SJSA1 (cell line): ENCODE data around the gene LGALS3BP. TPM values are rescaled to one million over a fixed set of nuclear protein-coding genes. Genes with fewer than 3 reads are reported as not detected.

Experiments
- DNase-seq, 2 experiments: peaks; one replicate each; pipeline ENCODE4 v3.0.0-alpha.2; 2015 to 2020; ENCODE audit warnings: low spot score in 2 of 2, low read depth in 1 of 2
- H3K27ac ChIP-seq: fragments of 250-450 bp; sonication (Bioruptor Pico); 2 replicates; pipeline ENCODE4 v1.5.1; 2020; ENCODE audit warnings: mild to moderate bottlenecking, moderate library complexity
- H3K27me3 ChIP-seq: fragments of 250-450 bp; sonication (Bioruptor Pico); replicated peaks from 2 replicates; pipeline ENCODE4 v1.5.1; 2020; ENCODE audit warnings: mild to moderate bottlenecking, moderate library complexity
- H3K36me3 ChIP-seq: fragments of 250-450 bp; sonication (Bioruptor Pico); 2 replicates; pipeline ENCODE4 v1.5.1; 2020; ENCODE audit warnings: mild to moderate bottlenecking
- H3K4me1 ChIP-seq: fragments of 250-450 bp; sonication (Bioruptor Pico); replicated peaks from 2 replicates; pipeline ENCODE4 v1.6.1; 2021; ENCODE audit warnings: mild to moderate bottlenecking
- H3K4me3 ChIP-seq: fragments of 250-450 bp; sonication (Bioruptor Pico); 2 replicates; pipeline ENCODE4 v1.5.1; 2020; ENCODE audit warnings: mild to moderate bottlenecking
- H3K9me3 ChIP-seq: fragments of 250-450 bp; sonication (Bioruptor Pico); replicated peaks from 2 replicates; pipeline ENCODE4 v1.5.1; 2020; ENCODE audit warnings: mild to moderate bottlenecking
- total RNA-seq: library from RNA; depleted of rRNA; stranded (reverse); fragments of >200 nt; shearing (Covaris generic); gene quantifications from 2 replicates; pipeline ENCODE4 v1.2.3, GENCODE V29; 2014; rRNA removed

The LGALS3BP gene
- total RNA-seq, 1 experiment from 2014 or later, result 485 TPM

GRCh38 chr17:78929908-78930775 lies 49.6 kb downstream of the LGALS3BP start:
- Histone ChIP-seq H3K27me3 (no peaks in the 10 kb centered on the region), H3K36me3 (no peaks in the 10 kb centered on the region), H3K27ac (no peak overlapping the region), H3K9me3 (no peaks in the 10 kb centered on the region), H3K4me3 (no peak overlapping the region), H3K4me1 (peaks cover 64% of the 10 kb centered on the region)
- DNase-seq, result no peak

- peaks cover 23% of the 10 kb centered on the region for H3K36me3 ChIP-seq
- H3K9me3 ChIP-seq, result no peaks in the 10 kb centered on the region
- peaks cover 46% of the 10 kb centered on the region for H3K4me1 ChIP-seq
- no peaks in the 10 kb centered on the region for H3K27me3 ChIP-seq
- peak overlapping the region; percentile 86 for H3K27ac ChIP-seq
- H3K4me3 ChIP-seq, result peak overlapping the region; percentile 48
- DNase-seq, result peak; percentile 81 to 82
These were observed 53.8 kb downstream of the LGALS3BP start for GRCh38 chr17:78925662-78926555.

GRCh38 chr17:78925234-78925633 lies 54.5 kb downstream of the LGALS3BP start, which contains the start of gene TIMP2:
TSS of gene TIMP2 (minus strand) at chr17:78925387. CDS start at chr17:78925088, 299 bp downstream.
- no peaks in the 10 kb centered on the region for H3K9me3 ChIP-seq
- no peaks in the 10 kb centered on the region for H3K27me3 ChIP-seq
- H3K27ac ChIP-seq, result peak within 1 kb of the TSS; percentile 86
- peak; percentile 64 to 95 for DNase-seq
- H3K4me1 ChIP-seq, result peaks cover 39% of the 10 kb centered on the region
- H3K36me3 ChIP-seq, result peaks cover 23% of the 10 kb centered on the region
- H3K4me3 ChIP-seq, result peak within 1 kb of the TSS; percentile 48

GRCh38 chr17:78924481-78925151 lies 55.1 kb downstream of the LGALS3BP start:
- peaks cover 26% of the 10 kb centered on the region for H3K36me3 ChIP-seq
- peaks cover 35% of the 10 kb centered on the region for H3K4me1 ChIP-seq
- no peaks in the 10 kb centered on the region for H3K9me3 ChIP-seq
- H3K4me3 ChIP-seq, result peak overlapping the region; percentile 48
- H3K27me3 ChIP-seq, result no peaks in the 10 kb centered on the region
- peak; percentile 28 to 69 for DNase-seq
- H3K27ac ChIP-seq, result 0 out of 2 replicates have a peak overlapping the region, but pooled peaks have one; percentile 4

- peak overlapping the region; percentile 48 for H3K4me3 ChIP-seq
- peaks cover 35% of the 10 kb centered on the region for H3K4me1 ChIP-seq
- peak in 1 of 2 experiments; percentile 42 for DNase-seq
- H3K36me3 ChIP-seq, result peaks cover 26% of the 10 kb centered on the region
- no peaks in the 10 kb centered on the region for H3K27me3 ChIP-seq
- H3K27ac ChIP-seq, result peak overlapping the region; percentile 4; the same call in 1 of the 2 replicates
- no peaks in the 10 kb centered on the region for H3K9me3 ChIP-seq
These were observed 55.9 kb downstream of the LGALS3BP start for GRCh38 chr17:78923660-78924453.

GRCh38 chr17:78922816-78923498 lies 56.8 kb downstream of the LGALS3BP start:
- Histone ChIP-seq H3K27me3 (no peaks in the 10 kb centered on the region), H3K9me3 (no peaks in the 10 kb centered on the region), H3K4me1 (peaks cover 38% of the 10 kb centered on the region), H3K36me3 (peaks cover 26% of the 10 kb centered on the region), H3K4me3 (peak overlapping the region; percentile 48; the same call in 1 of the 2 replicates), H3K27ac (no peak overlapping the region)
- DNase-seq, result no peak

GRCh38 chr17:78921437-78921971 lies 58.2 kb downstream of the LGALS3BP start:
- H3K9me3 ChIP-seq, result no peaks in the 10 kb centered on the region
- H3K4me1 ChIP-seq, result peaks cover 30% of the 10 kb centered on the region
- no peak overlapping the region for H3K27ac ChIP-seq
- H3K4me3 ChIP-seq, result no peak overlapping the region
- DNase-seq, result no peak
- H3K36me3 ChIP-seq, result peaks cover 30% of the 10 kb centered on the region
- no peaks in the 10 kb centered on the region for H3K27me3 ChIP-seq

Other genes starting within 250 kb of the LGALS3BP start
- gene CYTH1, start 197.7 kb downstream of the LGALS3BP start, total RNA-seq, result 14.6 and 18.9 TPM in 2 replicates
- gene USP36, start 139.1 kb downstream of the LGALS3BP start, total RNA-seq, result 11.4 and 22.9 TPM in 2 replicates
- gene CEP295NL, start 76.7 kb downstream of the LGALS3BP start, total RNA-seq, result 0.22 and 0.34 TPM in 2 replicates
- gene TIMP2, start 54.5 kb downstream of the LGALS3BP start, total RNA-seq, result 122 and 166 TPM in 2 replicates
- 68.9 and 106 TPM in 2 replicates for gene CANT1, start 29.8 kb upstream of the LGALS3BP start, total RNA-seq
- gene C1QTNF1, start 44.2 kb upstream of the LGALS3BP start, total RNA-seq, result 3.6 and 5.1 TPM in 2 replicates
- gene ENGASE, start 94.9 kb upstream of the LGALS3BP start, total RNA-seq, result 7.8 and 13.9 TPM in 2 replicates